GM23248 (cell line): ENCODE data around the gene HASPIN.

ENCODE experiments used
- EZH2 ChIP-seq: fragments of 200-600 bp; sonication (generic); IDR thresholded peaks from 2 replicates; pipeline ENCODE4 v1.6.1; 2018; ENCODE audit warnings: antibody characterized with exemption, mild to moderate bottlenecking; ENCODE audit not compliant: insufficient read depth, poor library complexity, severe bottlenecking
- EZH2phosphoT487 ChIP-seq: fragments of 200-600 bp; sonication (generic); IDR thresholded peaks from 2 replicates; pipeline ENCODE4 v1.6.1; 2018; ENCODE audit warnings: antibody characterized with exemption, moderate library complexity, mild to moderate bottlenecking, low read depth; ENCODE audit not compliant: insufficient read depth

- TF ChIP-seq EZH2 (no peak), EZH2phosphoT487 (no peak)
Measured at GRCh38 chr17:3751836-3752235, 28.1 kb downstream of the HASPIN start.
